Measurements from ENCODE around the gene PNMA8C.

PNMA8C gene

GRCh38 chr19:46393456-46394401 lies 35.0 kb downstream of the PNMA8C start:
- peaks cover 3% of the 10 kb centered on the region for H3K27me3 Mint-ChIP-seq (ENCODE audit: low read depth)
- H3K9me3 Mint-ChIP-seq, result no peaks in the 10 kb centered on the region
- no peak for DNase-seq (ENCODE audit: low spot score)

GRCh38 chr19:46392837-46393236 lies 35.9 kb downstream of the PNMA8C start:
- no peak for DNase-seq (ENCODE audit: low spot score)
- peaks cover 32% of the 10 kb centered on the region for H3K36me3 Mint-ChIP-seq (ENCODE audit: low read depth)
- H3K27ac Mint-ChIP-seq, result no peak overlapping the region
- H3K4me1 Mint-ChIP-seq (ENCODE audit: low read depth), result peaks cover 2% of the 10 kb centered on the region
- H3K9me3 Mint-ChIP-seq, result no peaks in the 10 kb centered on the region
- no peak overlapping the region for H3K4me3 Mint-ChIP-seq
- H3K27me3 Mint-ChIP-seq (ENCODE audit: low read depth), result peaks cover 2% of the 10 kb centered on the region

More at GRCh38 chr19:46393456-46394401, 35.0 kb downstream of the PNMA8C start:
- Mint-ChIP-seq H3K27ac (no peak overlapping the region), H3K4me3 (no peak overlapping the region), H3K36me3 (ENCODE audit: low read depth) (peaks cover 24% of the 10 kb centered on the region), H3K4me1 (ENCODE audit: low read depth) (peaks cover 2% of the 10 kb centered on the region)

GRCh38 chr19:46392252-46392801 lies 36.4 kb downstream of the PNMA8C start:
- H3K27ac Mint-ChIP-seq, result no peak overlapping the region

DNA sequence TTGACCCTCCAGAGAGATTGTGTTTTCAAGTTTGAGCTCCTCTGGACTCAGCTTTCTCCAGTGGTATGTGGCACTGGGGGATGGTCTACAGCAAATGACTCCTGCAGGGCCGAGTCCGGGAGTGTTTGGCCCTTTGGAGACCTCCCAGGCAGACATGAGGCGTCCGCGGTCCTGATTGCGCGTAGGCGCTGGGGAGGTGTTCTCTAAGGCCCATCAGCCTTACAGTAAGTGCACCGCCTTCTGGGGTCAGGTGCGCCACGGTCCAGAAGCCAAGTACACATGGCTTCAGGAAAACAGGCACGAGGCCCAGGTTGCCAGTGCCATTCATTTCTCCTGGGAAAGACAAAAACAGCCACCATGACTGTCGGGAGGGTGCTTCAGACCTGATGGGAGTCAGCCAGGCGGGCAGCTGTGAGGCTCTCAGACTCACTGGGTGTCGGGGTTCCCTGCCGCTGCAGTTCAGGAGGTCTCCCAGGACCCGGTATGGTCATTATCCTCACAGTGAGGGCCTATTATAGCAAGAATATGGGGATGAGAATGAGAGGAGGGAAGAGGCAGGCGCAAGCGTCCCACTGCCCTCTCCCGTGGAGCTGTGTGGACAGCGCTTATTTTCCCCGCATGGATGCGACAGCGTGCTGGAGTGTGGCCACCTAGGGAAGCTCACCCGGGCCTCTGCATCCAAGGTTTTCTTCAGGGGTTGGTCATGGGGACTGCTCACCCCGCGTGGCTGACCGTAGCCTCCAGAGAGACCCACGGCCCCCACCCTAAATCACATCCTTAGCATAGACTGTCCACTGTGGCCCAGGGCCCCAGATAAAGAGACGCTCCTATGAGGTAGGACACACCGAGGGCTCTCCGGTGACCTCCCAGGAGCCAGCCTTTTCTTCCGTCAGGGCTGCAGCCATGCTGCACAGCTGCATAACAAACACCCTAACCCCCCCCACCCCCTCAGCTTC lies 37.2 kb downstream of the PNMA8C start:
- Mint-ChIP-seq H3K27ac (no peak overlapping the region), H3K36me3 (ENCODE audit: low read depth) (peaks cover 43% of the 10 kb centered on the region), H3K4me1 (ENCODE audit: low read depth) (peaks cover 2% of the 10 kb centered on the region), H3K27me3 (ENCODE audit: low read depth) (no peaks in the 10 kb centered on the region), H3K4me3 (no peak overlapping the region), H3K9me3 (no peaks in the 10 kb centered on the region)
- no peak for DNase-seq (ENCODE audit: low spot score)

More at GRCh38 chr19:46392252-46392801, 36.4 kb downstream of the PNMA8C start:
- Mint-ChIP-seq H3K27me3 (ENCODE audit: low read depth) (no peaks in the 10 kb centered on the region), H3K4me1 (ENCODE audit: low read depth) (peaks cover 2% of the 10 kb centered on the region), H3K9me3 (no peaks in the 10 kb centered on the region), H3K36me3 (ENCODE audit: low read depth) (peaks cover 37% of the 10 kb centered on the region), H3K4me3 (no peak overlapping the region)
- DNase-seq (ENCODE audit: low spot score), result no peak

- H3K36me3 Mint-ChIP-seq (ENCODE audit: low read depth), result peaks cover 46% of the 10 kb centered on the region
- DNase-seq (ENCODE audit: low spot score), result no peak
- no peak overlapping the region for H3K27ac Mint-ChIP-seq
These were observed 37.9 kb downstream of the PNMA8C start for GRCh38 chr19:46390866-46391265.

GRCh38 chr19:46390121-46390858 lies 38.4 kb downstream of the PNMA8C start:
- no peaks in the 10 kb centered on the region for H3K27me3 Mint-ChIP-seq (ENCODE audit: low read depth)
- H3K4me1 Mint-ChIP-seq (ENCODE audit: low read depth), result peaks cover 2% of the 10 kb centered on the region
- peaks cover 49% of the 10 kb centered on the region for H3K36me3 Mint-ChIP-seq (ENCODE audit: low read depth)
- no peak overlapping the region for H3K27ac Mint-ChIP-seq
- no peaks in the 10 kb centered on the region for H3K9me3 Mint-ChIP-seq
- DNase-seq (ENCODE audit: low spot score), result no peak
- no peak overlapping the region for H3K4me3 Mint-ChIP-seq

More at GRCh38 chr19:46390866-46391265, 37.9 kb downstream of the PNMA8C start:
- Mint-ChIP-seq H3K4me3 (no peak overlapping the region), H3K27me3 (ENCODE audit: low read depth) (no peaks in the 10 kb centered on the region), H3K4me1 (ENCODE audit: low read depth) (peaks cover 2% of the 10 kb centered on the region), H3K9me3 (no peaks in the 10 kb centered on the region)

DNA sequence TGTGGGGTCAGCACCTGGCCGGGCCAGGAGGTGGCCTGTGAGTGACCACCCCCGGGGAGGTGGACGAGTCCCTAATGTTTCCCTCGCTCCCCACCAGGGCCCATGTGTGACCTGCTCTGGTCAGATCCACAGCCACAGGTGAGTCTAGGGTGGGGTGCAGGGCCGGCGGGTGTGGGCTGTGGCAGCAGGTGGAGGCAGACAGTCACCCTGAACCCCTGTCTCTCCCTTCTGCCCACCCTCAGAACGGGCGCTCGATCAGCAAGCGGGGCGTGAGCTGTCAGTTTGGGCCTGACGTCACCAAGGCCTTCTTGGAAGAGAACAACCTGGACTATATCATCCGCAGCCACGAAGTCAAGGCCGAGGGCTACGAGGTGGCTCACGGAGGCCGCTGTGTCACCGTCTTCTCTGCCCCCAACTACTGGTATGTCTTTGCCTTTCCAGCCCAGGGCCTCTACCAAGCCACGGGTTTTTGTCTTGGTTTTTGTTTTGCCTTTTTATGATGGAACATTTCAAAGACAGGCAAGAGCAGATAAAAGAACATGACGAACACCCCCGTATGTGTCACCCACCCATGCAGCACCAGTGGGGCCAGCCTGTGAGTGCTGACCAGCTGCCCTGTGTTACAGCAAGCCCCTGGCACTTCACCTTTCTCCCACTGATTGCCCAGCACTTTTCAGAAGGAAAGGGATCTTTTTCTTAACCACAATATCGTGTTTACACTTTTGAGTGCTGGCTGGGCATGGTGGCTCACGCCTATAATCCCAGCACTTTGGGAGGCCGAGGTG lies 40.2 kb downstream of the PNMA8C start:
- no peaks in the 10 kb centered on the region for H3K9me3 Mint-ChIP-seq
- H3K27me3 Mint-ChIP-seq (ENCODE audit: low read depth), result no peaks in the 10 kb centered on the region
- no peak overlapping the region for H3K4me3 Mint-ChIP-seq
- H3K27ac Mint-ChIP-seq, result no peak overlapping the region
- H3K4me1 Mint-ChIP-seq (ENCODE audit: low read depth), result no peaks in the 10 kb centered on the region
- DNase-seq (ENCODE audit: low spot score), result no peak
- peaks cover 63% of the 10 kb centered on the region for H3K36me3 Mint-ChIP-seq (ENCODE audit: low read depth)

DNA sequence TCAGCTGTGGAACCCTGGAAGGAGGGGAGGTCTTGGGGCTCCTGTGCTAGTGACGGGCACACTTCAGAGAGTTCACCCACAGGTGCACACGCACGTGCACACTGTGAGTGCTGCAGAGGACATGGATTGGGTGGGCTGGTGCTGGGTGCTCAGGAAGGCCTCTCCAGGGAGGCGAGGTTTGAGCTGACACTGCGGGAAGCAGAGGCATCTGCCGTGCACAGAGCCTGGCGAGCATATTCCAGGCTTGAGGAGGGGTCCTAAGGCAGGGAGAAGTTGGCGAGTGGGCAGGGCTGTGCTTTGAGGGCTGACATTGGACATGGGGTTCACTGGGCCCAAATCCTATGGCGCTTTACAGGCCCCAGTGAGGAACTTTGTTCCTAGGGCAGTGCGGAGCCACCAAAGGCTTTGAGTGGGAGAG lies 41.0 kb downstream of the PNMA8C start:
- Mint-ChIP-seq H3K27ac (no peak overlapping the region), H3K9me3 (no peaks in the 10 kb centered on the region), H3K27me3 (ENCODE audit: low read depth) (no peaks in the 10 kb centered on the region)

DNA sequence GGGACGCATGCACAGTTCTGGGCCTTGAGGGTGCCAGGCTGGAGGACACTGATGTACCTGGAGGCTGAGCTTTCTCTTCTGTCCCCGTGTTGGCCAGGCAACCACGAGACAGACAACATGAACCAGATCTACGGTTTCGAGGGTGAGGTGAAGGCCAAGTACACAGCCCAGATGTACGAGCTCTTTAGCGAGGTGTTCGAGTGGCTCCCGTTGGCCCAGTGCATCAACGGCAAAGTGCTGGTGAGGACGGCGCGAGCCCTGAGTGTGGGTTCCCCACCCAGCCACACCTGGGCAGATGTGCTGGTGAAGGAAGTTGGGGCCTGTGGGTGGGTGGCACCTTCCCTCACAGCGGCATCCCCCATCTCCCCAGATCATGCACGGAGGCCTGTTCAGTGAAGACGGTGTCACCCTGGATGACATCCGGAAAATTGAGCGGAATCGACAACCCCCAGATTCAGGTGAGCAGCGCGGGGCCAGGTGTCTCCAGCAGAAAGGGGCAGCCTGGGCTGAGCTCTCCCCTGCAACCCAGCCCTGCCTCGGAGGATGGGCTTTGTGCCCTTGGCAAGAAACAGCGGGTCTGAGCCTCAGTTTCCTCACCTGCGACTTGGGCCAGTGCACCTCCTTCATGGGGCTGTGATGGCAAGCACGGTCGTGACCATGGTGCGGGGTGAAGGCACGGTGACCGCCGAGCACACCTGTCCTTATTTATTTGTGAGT lies 41.6 kb downstream of the PNMA8C start:
- Mint-ChIP-seq H3K4me3 (no peak overlapping the region), H3K27me3 (ENCODE audit: low read depth) (no peaks in the 10 kb centered on the region), H3K4me1 (ENCODE audit: low read depth) (no peaks in the 10 kb centered on the region), H3K27ac (peak overlapping the region; percentile 35), H3K9me3 (no peaks in the 10 kb centered on the region), H3K36me3 (ENCODE audit: low read depth) (peaks cover 65% of the 10 kb centered on the region)
- DNase-seq (ENCODE audit: low spot score), result no peak

More for the DNA sequence above, 41.0 kb downstream of the PNMA8C start:
- H3K4me3 Mint-ChIP-seq, result no peak overlapping the region
- peaks cover 63% of the 10 kb centered on the region for H3K36me3 Mint-ChIP-seq (ENCODE audit: low read depth)
- H3K4me1 Mint-ChIP-seq (ENCODE audit: low read depth), result no peaks in the 10 kb centered on the region
- DNase-seq (ENCODE audit: low spot score), result no peak

DNA sequence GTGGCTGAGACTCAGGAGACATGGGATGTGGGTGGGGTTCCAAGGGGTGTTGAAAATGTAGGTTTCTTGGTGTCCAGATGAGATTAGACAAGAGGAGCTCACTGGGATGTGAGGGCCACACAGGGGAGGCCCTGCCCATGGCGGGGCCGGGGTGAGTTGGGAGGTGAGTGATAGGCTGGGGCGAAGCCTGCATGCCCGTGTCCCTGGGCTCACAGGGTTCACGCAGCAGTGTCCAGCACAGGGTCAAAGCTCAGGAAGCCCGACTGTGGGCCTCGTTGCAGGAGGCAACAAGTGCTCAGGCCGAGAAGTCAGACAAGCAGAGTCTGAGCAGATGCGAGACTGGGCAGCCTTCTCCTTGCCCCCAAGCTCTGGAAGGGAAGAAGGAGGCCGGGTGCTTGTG lies 42.6 kb downstream of the PNMA8C start:
- Mint-ChIP-seq H3K36me3 (ENCODE audit: low read depth) (peaks cover 63% of the 10 kb centered on the region), H3K27ac (no peak overlapping the region)

GRCh38 chr19:46385636-46386035 lies 43.1 kb downstream of the PNMA8C start:
- peaks cover 66% of the 10 kb centered on the region for H3K36me3 Mint-ChIP-seq (ENCODE audit: low read depth)
- H3K27ac Mint-ChIP-seq, result no peak overlapping the region
- H3K27me3 Mint-ChIP-seq (ENCODE audit: low read depth), result no peaks in the 10 kb centered on the region
- DNase-seq (ENCODE audit: low spot score), result no peak
- H3K4me3 Mint-ChIP-seq, result no peak overlapping the region
- H3K4me1 Mint-ChIP-seq (ENCODE audit: low read depth), result no peaks in the 10 kb centered on the region
- H3K9me3 Mint-ChIP-seq, result no peaks in the 10 kb centered on the region

More for the DNA sequence above, 42.6 kb downstream of the PNMA8C start:
- no peaks in the 10 kb centered on the region for H3K9me3 Mint-ChIP-seq
- DNase-seq (ENCODE audit: low spot score), result no peak
- H3K27me3 Mint-ChIP-seq (ENCODE audit: low read depth), result no peaks in the 10 kb centered on the region
- no peaks in the 10 kb centered on the region for H3K4me1 Mint-ChIP-seq (ENCODE audit: low read depth)
- H3K4me3 Mint-ChIP-seq, result no peak overlapping the region

DNA sequence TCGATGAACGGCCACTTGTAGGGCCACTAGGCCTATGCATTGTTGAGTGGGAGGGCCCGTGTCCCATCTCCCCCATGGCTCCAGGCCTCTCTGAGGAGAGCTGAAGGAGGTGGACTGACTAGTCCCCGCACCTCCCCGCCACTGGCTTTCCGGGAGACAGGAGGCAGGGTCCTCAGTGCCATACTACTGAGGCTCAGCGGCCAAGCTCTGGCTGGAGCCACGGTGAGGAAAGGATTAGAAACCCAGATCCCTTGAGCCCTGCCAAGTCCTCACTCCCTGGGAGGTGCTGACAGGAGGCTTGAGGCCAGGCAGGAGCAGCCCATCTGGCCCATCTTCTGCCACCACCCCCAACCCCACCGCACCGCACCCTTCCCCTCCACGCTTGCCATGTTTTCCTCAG lies 44.3 kb downstream of the PNMA8C start:
- Mint-ChIP-seq H3K27me3 (ENCODE audit: low read depth) (no peaks in the 10 kb centered on the region), H3K36me3 (ENCODE audit: low read depth) (peaks cover 66% of the 10 kb centered on the region), H3K4me3 (no peak overlapping the region), H3K9me3 (no peaks in the 10 kb centered on the region), H3K27ac (no peak overlapping the region), H3K4me1 (ENCODE audit: low read depth) (peaks cover 1% of the 10 kb centered on the region)
- no peak for DNase-seq (ENCODE audit: low spot score)
